Measurements from ENCODE around the gene IREB2.
A peak's percentile ranks its signal among the peaks of the same experiment; 100 is the strongest.
"Not testable (repeated sequence)": the region's sequence is repeated elsewhere in the genome, so short reads cannot be mapped to it uniquely, and the experiment has no call there.

Gene IREB2, protein sequence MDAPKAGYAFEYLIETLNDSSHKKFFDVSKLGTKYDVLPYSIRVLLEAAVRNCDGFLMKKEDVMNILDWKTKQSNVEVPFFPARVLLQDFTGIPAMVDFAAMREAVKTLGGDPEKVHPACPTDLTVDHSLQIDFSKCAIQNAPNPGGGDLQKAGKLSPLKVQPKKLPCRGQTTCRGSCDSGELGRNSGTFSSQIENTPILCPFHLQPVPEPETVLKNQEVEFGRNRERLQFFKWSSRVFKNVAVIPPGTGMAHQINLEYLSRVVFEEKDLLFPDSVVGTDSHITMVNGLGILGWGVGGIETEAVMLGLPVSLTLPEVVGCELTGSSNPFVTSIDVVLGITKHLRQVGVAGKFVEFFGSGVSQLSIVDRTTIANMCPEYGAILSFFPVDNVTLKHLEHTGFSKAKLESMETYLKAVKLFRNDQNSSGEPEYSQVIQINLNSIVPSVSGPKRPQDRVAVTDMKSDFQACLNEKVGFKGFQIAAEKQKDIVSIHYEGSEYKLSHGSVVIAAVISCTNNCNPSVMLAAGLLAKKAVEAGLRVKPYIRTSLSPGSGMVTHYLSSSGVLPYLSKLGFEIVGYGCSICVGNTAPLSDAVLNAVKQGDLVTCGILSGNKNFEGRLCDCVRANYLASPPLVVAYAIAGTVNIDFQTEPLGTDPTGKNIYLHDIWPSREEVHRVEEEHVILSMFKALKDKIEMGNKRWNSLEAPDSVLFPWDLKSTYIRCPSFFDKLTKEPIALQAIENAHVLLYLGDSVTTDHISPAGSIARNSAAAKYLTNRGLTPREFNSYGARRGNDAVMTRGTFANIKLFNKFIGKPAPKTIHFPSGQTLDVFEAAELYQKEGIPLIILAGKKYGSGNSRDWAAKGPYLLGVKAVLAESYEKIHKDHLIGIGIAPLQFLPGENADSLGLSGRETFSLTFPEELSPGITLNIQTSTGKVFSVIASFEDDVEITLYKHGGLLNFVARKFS

GRCh38 chr15:78437762-78438618 lies at the start of gene IREB2:
Gene IREB2, plus strand, starts transcription at chr15:78438216. Its CDS starts 122 bp downstream, at chr15:78438338.
- peak; percentile 99 for DNase-seq

GRCh38 chr15:78388865-78389264 lies 49.2 kb upstream of the IREB2 start:
- DNase-seq = no peak

GRCh38 chr15:78389322-78389721 lies 48.7 kb upstream of the IREB2 start:
- DNase-seq = peak; percentile 85

GRCh38 chr15:78389738-78390137 lies 48.3 kb upstream of the IREB2 start:
- DNase-seq = peak; percentile 26

DNA sequence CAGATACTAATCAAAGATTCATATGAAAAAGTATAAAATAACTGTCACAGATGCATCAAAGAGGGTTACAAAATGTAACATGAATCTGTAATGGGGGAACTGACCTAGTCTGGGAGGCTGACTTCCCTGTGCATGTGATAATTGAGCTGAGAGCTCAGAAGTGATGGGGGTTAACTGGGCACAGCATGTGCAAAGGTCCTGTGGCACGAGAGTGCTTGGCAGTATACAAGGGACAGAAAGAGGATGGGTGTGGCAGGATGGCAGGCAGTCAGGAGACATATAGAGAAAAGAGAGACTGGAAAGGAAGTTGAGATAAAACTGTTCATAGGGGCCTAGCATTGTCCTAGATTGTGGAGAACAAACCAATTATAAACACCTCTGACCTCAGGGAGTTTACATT lies 47.8 kb upstream of the IREB2 start:
- DNase-seq = no peak

DNA sequence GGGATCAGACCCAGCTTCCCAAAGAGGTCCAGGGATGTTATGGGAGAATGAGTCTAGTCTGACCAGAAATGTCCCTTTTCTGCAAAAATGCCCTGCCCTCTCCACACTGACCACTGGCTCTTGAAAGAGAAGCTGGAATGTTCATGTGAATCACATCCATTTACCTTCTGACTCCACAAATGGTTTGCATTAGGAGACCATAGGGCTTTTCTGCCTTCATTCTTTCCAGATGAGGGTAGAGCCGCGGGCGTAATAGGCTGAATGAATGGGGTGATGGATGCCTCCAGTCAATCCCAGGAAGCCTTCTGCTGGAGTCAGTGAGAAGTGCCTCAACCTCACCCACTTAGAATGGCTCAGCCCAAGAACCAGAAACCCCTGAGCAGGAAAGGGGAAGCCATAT lies 47.2 kb upstream of the IREB2 start:
- peak; percentile 12 for DNase-seq

DNA sequence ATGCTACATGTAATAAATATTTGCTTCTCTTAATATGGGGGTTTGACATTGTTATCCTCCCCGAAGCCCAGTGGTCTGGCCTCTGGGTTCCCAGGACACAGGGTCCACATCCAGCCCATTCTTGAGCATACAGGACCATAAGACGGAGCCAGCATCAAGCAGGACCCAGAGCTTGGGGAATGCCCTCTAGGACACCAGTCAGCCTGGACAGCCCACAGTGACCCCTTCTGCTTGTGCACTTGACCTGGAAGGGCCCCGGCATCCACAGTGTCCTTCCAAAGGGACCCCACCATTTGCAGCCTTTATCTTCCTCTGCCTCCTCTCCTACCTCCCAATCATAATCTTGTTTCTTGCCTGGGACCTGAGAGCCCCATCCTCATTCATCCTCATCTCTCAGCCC lies 46.2 kb upstream of the IREB2 start:
- DNase-seq = peak; percentile 12

GRCh38 chr15:78392430-78392829 lies 45.6 kb upstream of the IREB2 start:
- peak; percentile 7 for DNase-seq

- DNase-seq = no peak
These were observed 44.9 kb upstream of the IREB2 start for GRCh38 chr15:78393137-78393536.

DNA sequence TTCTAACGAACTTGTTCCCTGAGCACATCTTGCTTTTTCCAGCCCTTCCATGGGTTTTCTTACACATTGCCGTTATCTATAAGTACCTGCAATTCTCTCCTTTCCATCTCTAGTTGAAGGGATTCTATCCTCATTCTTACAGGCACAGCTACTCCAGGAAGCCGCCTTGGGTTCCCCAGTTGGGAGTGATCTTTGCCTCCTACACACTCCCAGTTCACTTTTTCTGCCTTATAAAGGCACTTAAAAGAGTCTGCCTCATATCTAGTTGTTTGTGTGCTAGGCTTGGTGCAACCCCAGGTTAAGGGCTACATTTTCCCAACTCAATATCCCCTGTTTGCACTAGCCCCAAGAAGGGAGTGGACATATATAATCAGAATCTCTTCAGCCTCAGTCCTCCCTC lies 44.0 kb upstream of the IREB2 start:
- no peak for DNase-seq

GRCh38 chr15:78394981-78395616 lies 42.9 kb upstream of the IREB2 start:
- DNase-seq = peak; percentile 85

DNA sequence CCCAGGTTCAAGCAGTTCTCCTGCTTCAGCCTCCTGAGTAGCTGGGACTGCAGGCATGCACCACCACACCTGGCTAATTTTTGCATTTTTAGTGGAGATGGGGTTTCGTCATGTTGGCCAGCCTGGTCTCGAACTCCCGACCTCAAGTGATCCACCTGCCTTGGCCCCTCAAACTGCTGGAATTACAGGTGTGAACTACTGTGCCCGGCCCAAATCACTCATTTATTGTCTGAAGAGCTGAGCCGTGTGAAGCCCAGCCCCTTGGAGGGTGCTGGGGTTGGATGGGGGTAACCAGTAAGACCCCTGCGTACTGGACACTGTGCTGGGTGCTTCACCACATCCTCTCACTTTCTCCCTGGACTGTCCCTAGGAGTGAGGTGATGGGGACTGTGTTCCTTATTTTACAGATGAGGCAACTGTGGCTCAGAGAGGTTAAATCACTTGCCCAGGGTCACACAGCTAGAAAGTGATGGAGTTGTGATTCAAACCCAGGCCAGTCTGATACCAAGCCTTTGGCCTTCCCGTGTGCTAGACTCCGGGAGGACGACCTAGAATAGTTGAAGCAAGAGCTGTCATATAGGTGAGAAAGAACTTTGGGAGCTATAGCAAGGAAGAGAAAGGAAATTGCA lies 41.7 kb upstream of the IREB2 start:
- no peak for DNase-seq

- DNase-seq = peak; percentile 32
These were observed 41.0 kb upstream of the IREB2 start for GRCh38 chr15:78396976-78397375.

- no peak for DNase-seq
These were observed 40.6 kb upstream of the IREB2 start for GRCh38 chr15:78397382-78397781.

DNA sequence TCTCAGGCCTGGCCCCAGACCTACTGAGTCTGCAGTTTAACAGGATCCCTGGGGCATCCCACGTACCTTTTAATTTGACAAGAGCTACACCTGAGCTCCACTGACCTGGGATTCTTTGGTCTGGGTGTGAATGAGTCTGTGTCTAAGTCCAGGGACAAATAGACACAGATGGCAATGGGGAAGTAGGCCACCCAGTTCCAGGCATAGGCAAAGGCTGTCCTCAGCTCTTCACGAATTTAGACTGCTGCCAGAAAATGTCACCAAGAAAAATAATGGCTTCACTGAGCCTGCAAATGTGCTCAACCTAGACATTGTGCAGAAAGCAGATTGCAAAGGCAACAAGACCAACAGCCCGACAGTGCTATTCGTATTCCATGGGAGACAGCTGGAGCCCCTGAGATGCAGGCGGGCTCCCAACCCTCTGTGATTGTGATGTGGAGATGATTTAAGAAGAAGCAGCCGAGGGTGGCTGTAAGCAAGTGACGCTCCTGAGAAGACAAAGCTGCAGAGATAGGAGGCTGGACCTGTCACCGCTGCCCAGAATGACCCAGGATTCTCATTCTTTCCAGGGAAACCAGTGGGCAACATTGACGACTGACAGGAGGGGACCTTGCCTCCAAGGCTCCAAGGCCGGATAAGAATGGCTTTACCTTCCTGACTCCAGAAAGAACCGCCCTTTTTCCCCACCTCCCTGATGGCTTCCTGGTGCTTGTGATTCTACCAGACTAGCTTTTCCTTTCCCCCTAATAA lies 39.8 kb upstream of the IREB2 start:
- DNase-seq = no peak

- DNase-seq = no peak
These were observed 38.9 kb upstream of the IREB2 start for GRCh38 chr15:78399091-78399490.

DNA sequence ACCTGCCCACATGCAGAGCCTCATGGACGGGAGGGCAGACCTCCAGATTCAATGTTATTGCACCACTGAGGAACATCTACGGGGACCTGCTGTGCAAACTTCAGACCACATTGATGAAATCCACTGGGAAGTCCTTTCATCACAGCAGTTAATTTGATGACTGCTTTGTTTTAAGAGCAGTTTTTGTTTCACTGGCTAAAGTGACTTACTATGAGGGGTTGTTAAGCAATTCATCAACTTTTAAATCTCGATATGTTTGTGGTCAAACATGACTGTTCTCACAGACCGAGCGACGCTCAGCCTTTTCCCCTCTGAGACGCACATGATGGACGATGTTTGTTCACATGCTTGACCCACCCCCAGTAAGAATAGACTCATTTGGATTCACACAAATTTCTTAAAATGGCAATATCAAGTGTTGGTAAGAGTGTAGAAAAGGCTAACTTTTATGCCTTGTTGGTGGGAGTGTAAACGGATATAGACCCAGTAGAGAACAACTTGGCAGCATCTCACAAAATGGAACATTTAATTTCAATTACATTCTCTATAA lies 35.9 kb upstream of the IREB2 start:
- DNase-seq = no peak

GRCh38 chr15:78404125-78404524 lies 33.9 kb upstream of the IREB2 start:
- no peak for DNase-seq

DNA sequence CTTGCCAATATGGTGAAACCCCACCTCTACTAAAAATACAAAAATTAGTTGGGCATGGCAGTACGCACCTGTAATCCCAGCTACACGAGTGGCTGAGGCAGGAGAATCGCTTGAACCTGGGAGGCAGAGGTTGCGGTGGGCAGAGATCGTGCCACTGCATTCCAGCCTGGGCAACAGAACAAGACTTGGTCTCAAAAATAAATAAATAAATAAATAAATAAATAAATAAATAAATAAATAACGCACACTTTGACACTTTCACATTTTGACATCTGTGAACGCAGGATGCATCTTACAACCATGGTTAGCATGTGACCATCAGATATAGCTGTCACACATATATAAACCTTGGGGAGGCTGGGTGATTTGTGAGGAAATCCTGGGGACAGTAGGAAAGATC lies 33.2 kb upstream of the IREB2 start:
- DNase-seq = not testable (repeated sequence)

GRCh38 chr15:78405336-78405924 lies 32.6 kb upstream of the IREB2 start:
- DNase-seq = no peak
